Measurements from ENCODE around the gene IKBKG.

The IKBKG gene

GRCh38 chrX:154505734-154506133 lies 41.7 kb upstream of the IKBKG start:
- H2BK15ac ChIP-seq (ENCODE audit: low read length), result no peak overlapping the region
- no peak overlapping the region for H2BK5ac ChIP-seq (ENCODE audit: low read length)
- no CpG with 5 or more reads among the region's 12 CpGs for WGBS, 2 donors (ENCODE audit: extremely low coverage in 2 of 2, insufficient read length in 2 of 2, insufficient replicate concordance in 1 of 2)
- DNase-seq (ENCODE audit: low spot score), result no peak
- no peak overlapping the region for H3K4me2 ChIP-seq (ENCODE audit: insufficient read depth, low read length, poor library complexity, severe bottlenecking)
- no peak overlapping the region for H2AFZ ChIP-seq (ENCODE audit: low read length)
- peaks cover 0 to 16% of the 10 kb centered on the region in 2 donors for H3K36me3 ChIP-seq (replicated peaks in 1 of 2; ENCODE audit: control insufficient read depth in 2 of 2, insufficient read depth in 2 of 2, low read length in 2 of 2)
- no peak overlapping the region for H4K91ac ChIP-seq (ENCODE audit: low read depth, low read length, poor library complexity)
- H3K23ac ChIP-seq (ENCODE audit: low read depth, low read length, poor library complexity), result no peak overlapping the region
- no peak overlapping the region for H3K27ac ChIP-seq (replicated peaks; ENCODE audit: low read length)
- no peak overlapping the region for H3K4ac ChIP-seq (ENCODE audit: low read length)
- H3K9ac ChIP-seq (ENCODE audit: low read depth, low read length, poor library complexity), result no peak overlapping the region
- no peaks in the 10 kb centered on the region for H3K27me3 ChIP-seq (ENCODE audit: control insufficient read depth in 3 of 3, insufficient read depth in 3 of 3, low read depth in 1 of 3, low read length in 3 of 3)
- H3K79me1 ChIP-seq (ENCODE audit: low read depth, low read length), result no peaks in the 10 kb centered on the region
- no peak overlapping the region for H3K18ac ChIP-seq (ENCODE audit: low read length)
- no peak overlapping the region for H2BK12ac ChIP-seq (ENCODE audit: low read length)
- no peaks in the 10 kb centered on the region for H3K9me3 ChIP-seq (replicated peaks in 1 of 2; ENCODE audit: control insufficient read depth in 2 of 2, insufficient read depth in 1 of 2, low read depth in 1 of 2, low read length in 2 of 2)
- H3K14ac ChIP-seq (ENCODE audit: low read length), result no peak overlapping the region
- no peak overlapping the region for H2BK120ac ChIP-seq (ENCODE audit: low read depth, low read length)
- H2AK5ac ChIP-seq (ENCODE audit: low read depth, low read length), result no peak overlapping the region
- H3K4me1 ChIP-seq (ENCODE audit: control insufficient read depth in 2 of 2, insufficient read depth in 1 of 2, low read depth in 1 of 2, low read length in 2 of 2), result peaks cover 0 to 3% of the 10 kb centered on the region in 2 donors
- H4K8ac ChIP-seq (ENCODE audit: low read depth, low read length), result no peak overlapping the region
- no peak overlapping the region for H3K4me3 ChIP-seq (ENCODE audit: low read length in 2 of 2)

GRCh38 chrX:154506483-154507332 lies 40.7 kb upstream of the IKBKG start:
- Histone ChIP-seq H3K79me1 (ENCODE audit: low read depth, low read length) (no peaks in the 10 kb centered on the region), H2BK120ac (ENCODE audit: low read depth, low read length) (no peak overlapping the region), H3K14ac (ENCODE audit: low read length) (no peak overlapping the region), H2AK5ac (ENCODE audit: low read depth, low read length) (no peak overlapping the region), H3K4ac (ENCODE audit: low read length) (no peak overlapping the region), H3K4me2 (ENCODE audit: insufficient read depth, low read length, poor library complexity, severe bottlenecking) (no peak overlapping the region), H2AFZ (ENCODE audit: low read length) (no peak overlapping the region), H3K18ac (ENCODE audit: low read length) (no peak overlapping the region), H2BK12ac (ENCODE audit: low read length) (no peak overlapping the region), H3K27ac (replicated peaks; ENCODE audit: low read length) (no peak overlapping the region), H4K8ac (ENCODE audit: low read depth, low read length) (peak overlapping the region; percentile 3), H3K9ac (ENCODE audit: low read depth, low read length, poor library complexity) (peak overlapping the region; percentile 60), H4K91ac (ENCODE audit: low read depth, low read length, poor library complexity) (no peak overlapping the region), H3K27me3 (ENCODE audit: control insufficient read depth in 3 of 3, insufficient read depth in 3 of 3, low read depth in 1 of 3, low read length in 3 of 3) (no peaks in the 10 kb centered on the region), H3K36me3 (replicated peaks in 1 of 2; ENCODE audit: control insufficient read depth in 2 of 2, insufficient read depth in 2 of 2, low read length in 2 of 2) (peaks cover 0 to 20% of the 10 kb centered on the region in 2 donors), H3K23ac (ENCODE audit: low read depth, low read length, poor library complexity) (no peak overlapping the region), H2BK15ac (ENCODE audit: low read length) (no peak overlapping the region), H3K9me3 (replicated peaks in 1 of 2; ENCODE audit: control insufficient read depth in 2 of 2, insufficient read depth in 1 of 2, low read depth in 1 of 2, low read length in 2 of 2) (no peaks in the 10 kb centered on the region), H2BK5ac (ENCODE audit: low read length) (no peak overlapping the region), H3K4me1 (ENCODE audit: control insufficient read depth in 2 of 2, insufficient read depth in 1 of 2, low read depth in 1 of 2, low read length in 2 of 2) (peaks cover 0 to 3% of the 10 kb centered on the region in 2 donors), H3K4me3 (ENCODE audit: low read length in 2 of 2) (no peak overlapping the region)
- DNase-seq (ENCODE audit: low spot score), result no peak
- no CpG with 5 or more reads among the region's 37 CpGs for WGBS, 2 donors (ENCODE audit: extremely low coverage in 2 of 2, insufficient read length in 2 of 2, insufficient replicate concordance in 1 of 2)

GRCh38 chrX:154507673-154508383 lies 39.6 kb upstream of the IKBKG start:
- Histone ChIP-seq H3K36me3 (replicated peaks in 1 of 2; ENCODE audit: control insufficient read depth in 2 of 2, insufficient read depth in 2 of 2, low read length in 2 of 2) (peaks cover 0 to 20% of the 10 kb centered on the region in 2 donors), H4K8ac (ENCODE audit: low read depth, low read length) (no peak overlapping the region), H3K18ac (ENCODE audit: low read length) (no peak overlapping the region), H3K4me1 (ENCODE audit: control insufficient read depth in 2 of 2, insufficient read depth in 1 of 2, low read depth in 1 of 2, low read length in 2 of 2) (peaks cover 0 to 3% of the 10 kb centered on the region in 2 donors), H3K14ac (ENCODE audit: low read length) (no peak overlapping the region), H4K91ac (ENCODE audit: low read depth, low read length, poor library complexity) (no peak overlapping the region), H3K27me3 (ENCODE audit: control insufficient read depth in 3 of 3, insufficient read depth in 3 of 3, low read depth in 1 of 3, low read length in 3 of 3) (no peaks in the 10 kb centered on the region), H2BK120ac (ENCODE audit: low read depth, low read length) (no peak overlapping the region), H3K4ac (ENCODE audit: low read length) (no peak overlapping the region), H2AFZ (ENCODE audit: low read length) (no peak overlapping the region), H2BK12ac (ENCODE audit: low read length) (no peak overlapping the region), H2AK5ac (ENCODE audit: low read depth, low read length) (no peak overlapping the region), H3K9ac (ENCODE audit: low read depth, low read length, poor library complexity) (no peak overlapping the region), H3K4me2 (ENCODE audit: insufficient read depth, low read length, poor library complexity, severe bottlenecking) (no peak overlapping the region), H3K27ac (replicated peaks; ENCODE audit: low read length) (no peak overlapping the region), H3K9me3 (replicated peaks in 1 of 2; ENCODE audit: control insufficient read depth in 2 of 2, insufficient read depth in 1 of 2, low read depth in 1 of 2, low read length in 2 of 2) (no peaks in the 10 kb centered on the region), H3K23ac (ENCODE audit: low read depth, low read length, poor library complexity) (no peak overlapping the region), H3K4me3 (ENCODE audit: low read length in 2 of 2) (no peak overlapping the region), H2BK5ac (ENCODE audit: low read length) (no peak overlapping the region), H2BK15ac (ENCODE audit: low read length) (no peak overlapping the region), H3K79me1 (ENCODE audit: low read depth, low read length) (no peaks in the 10 kb centered on the region)
- DNase-seq (ENCODE audit: low spot score), result no peak
- no CpG with 5 or more reads among the region's 24 CpGs for WGBS, 2 donors (ENCODE audit: extremely low coverage in 2 of 2, insufficient read length in 2 of 2, insufficient replicate concordance in 1 of 2)

- no peak overlapping the region for H2AFZ ChIP-seq (ENCODE audit: low read length)
- H4K8ac ChIP-seq (ENCODE audit: low read depth, low read length), result no peak overlapping the region
- no peak overlapping the region for H2BK12ac ChIP-seq (ENCODE audit: low read length)
- H2BK5ac ChIP-seq (ENCODE audit: low read length), result no peak overlapping the region
- no peak overlapping the region for H4K91ac ChIP-seq (ENCODE audit: low read depth, low read length, poor library complexity)
- no peak overlapping the region for H2BK120ac ChIP-seq (ENCODE audit: low read depth, low read length)
- H3K18ac ChIP-seq (ENCODE audit: low read length), result no peak overlapping the region
- H3K27me3 ChIP-seq (ENCODE audit: control insufficient read depth in 3 of 3, insufficient read depth in 3 of 3, low read depth in 1 of 3, low read length in 3 of 3), result no peaks in the 10 kb centered on the region
- peaks cover 0 to 20% of the 10 kb centered on the region in 2 donors for H3K36me3 ChIP-seq (replicated peaks in 1 of 2; ENCODE audit: control insufficient read depth in 2 of 2, insufficient read depth in 2 of 2, low read length in 2 of 2)
- H3K4me2 ChIP-seq (ENCODE audit: insufficient read depth, low read length, poor library complexity, severe bottlenecking), result no peak overlapping the region
- DNase-seq (ENCODE audit: low spot score), result no peak
- H3K14ac ChIP-seq (ENCODE audit: low read length), result no peak overlapping the region
- H3K9me3 ChIP-seq (replicated peaks in 1 of 2; ENCODE audit: control insufficient read depth in 2 of 2, insufficient read depth in 1 of 2, low read depth in 1 of 2, low read length in 2 of 2), result no peaks in the 10 kb centered on the region
- H3K27ac ChIP-seq (replicated peaks; ENCODE audit: low read length), result no peak overlapping the region
- H2BK15ac ChIP-seq (ENCODE audit: low read length), result no peak overlapping the region
- no peak overlapping the region for H3K23ac ChIP-seq (ENCODE audit: low read depth, low read length, poor library complexity)
- H3K9ac ChIP-seq (ENCODE audit: low read depth, low read length, poor library complexity), result no peak overlapping the region
- no peak overlapping the region for H2AK5ac ChIP-seq (ENCODE audit: low read depth, low read length)
- no peaks in the 10 kb centered on the region for H3K79me1 ChIP-seq (ENCODE audit: low read depth, low read length)
- no CpG with 5 or more reads among the region's 13 CpGs for WGBS, 2 donors (ENCODE audit: extremely low coverage in 2 of 2, insufficient read length in 2 of 2, insufficient replicate concordance in 1 of 2)
- no peak overlapping the region for H3K4me3 ChIP-seq (ENCODE audit: low read length in 2 of 2)
- peaks cover 0 to 3% of the 10 kb centered on the region in 2 donors for H3K4me1 ChIP-seq (ENCODE audit: control insufficient read depth in 2 of 2, insufficient read depth in 1 of 2, low read depth in 1 of 2, low read length in 2 of 2)
- no peak overlapping the region for H3K4ac ChIP-seq (ENCODE audit: low read length)
Observed at GRCh38 chrX:154508384-154508745, 39.1 kb upstream of the IKBKG start.

Measured in neuronal stem cell (in vitro differentiated cells).